BJ (cell line): ENCODE results near the gene PSEN2. TPM values are rescaled to one million over a fixed set of nuclear protein-coding genes. Genes with fewer than 3 reads are reported as not detected.
"Not testable (repeated sequence)": the region's sequence is repeated elsewhere in the genome, so short reads cannot be mapped to it uniquely, and the experiment has no call there.

Experiments
- CTCF ChIA-PET: fragments of 350-600 bp; formaldehyde crosslinking; extraction: SDS; loops from one replicate; lab custom pipeline; 2021; ENCODE audit warnings: antibody characterized with exemption, inconsistent platforms; lab: Yijun Ruan, JAX
- POLR2A ChIA-PET: fragments of 300-600 bp; sonication (Branson Sonifier 250); formaldehyde crosslinking; extraction: SDS; loops from one replicate; lab custom pipeline; 2021; ENCODE audit warnings: antibody characterized with exemption; lab: Charles Lee
- DNase-seq: peaks from one replicate; pipeline ENCODE4 v3.0.0-alpha.2; 2011; ENCODE audit warnings: low read depth
- H3K27me3 ChIP-seq: 2 replicates; pipeline ENCODE4 v1.6.0; 2011; ENCODE audit warnings: low read length; ENCODE audit not compliant: control insufficient read depth, insufficient read depth
- H3K36me3 ChIP-seq: 2 replicates; pipeline ENCODE4 v1.5.1; 2011; ENCODE audit warnings: low read length; ENCODE audit not compliant: control insufficient read depth, insufficient read depth
- H3K4me3 ChIP-seq: 2 replicates; pipeline ENCODE4 v1.5.1; 2011; ENCODE audit warnings: low read depth, mild to moderate bottlenecking, control low read depth, low read length
- polyA plus RNA-seq: library from polyadenylated mRNA; depleted of rRNA; stranded (reverse); fragments of >200 nt; gene quantifications from 2 replicates; pipeline ENCODE4 v1.2.3, GENCODE V29; 2011
- TF ChIP-seq, protein P1 (sequence below): IDR thresholded peaks from 2 replicates; pipeline ENCODE4 v1.5.1; 2011; ENCODE audit warnings: low read depth, mild to moderate bottlenecking, control low read depth, inconsistent platforms, low read length, moderate library complexity; ENCODE audit not compliant: insufficient read depth

Gene PSEN2
- polyA plus RNA-seq, 1 experiment, result 32.1 TPM

DNA sequence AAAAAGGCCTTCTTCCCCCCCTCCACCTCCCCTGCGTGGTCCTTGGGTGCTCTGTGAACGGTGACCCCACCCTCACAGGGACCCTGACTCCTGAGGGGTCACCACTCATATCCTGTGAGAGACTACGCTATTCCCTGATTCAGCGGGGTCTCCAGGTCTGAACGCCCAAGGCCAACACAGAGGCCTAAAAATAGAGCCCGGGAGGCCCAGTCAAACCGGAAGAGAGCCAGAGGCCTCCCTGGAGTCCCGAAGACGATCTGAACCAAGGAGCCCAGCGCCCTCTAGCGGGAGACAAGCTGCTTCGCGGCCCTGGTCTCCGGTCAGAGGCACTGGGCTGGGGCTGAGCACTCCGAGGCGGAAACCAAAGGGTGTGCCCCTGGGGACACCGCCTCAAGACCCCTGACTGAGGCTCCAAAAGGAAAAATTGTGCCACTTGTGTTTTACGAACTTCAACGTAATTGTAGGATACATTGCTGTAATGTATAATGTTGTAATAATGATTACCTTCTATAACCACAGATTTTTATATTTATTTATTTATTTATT is 42.4 kb upstream of the PSEN2 start:
- ChIA-PET POLR2A (no interaction called here), CTCF (interaction anchor here (0.5 to 9.5 kb wide), 23 partner anchors 10 to 281 kb away, joined by 3 to 126 read pairs (median 5); no protein-coding TSS in a partner anchor)
- TF ChIP-seq, protein P1, sequence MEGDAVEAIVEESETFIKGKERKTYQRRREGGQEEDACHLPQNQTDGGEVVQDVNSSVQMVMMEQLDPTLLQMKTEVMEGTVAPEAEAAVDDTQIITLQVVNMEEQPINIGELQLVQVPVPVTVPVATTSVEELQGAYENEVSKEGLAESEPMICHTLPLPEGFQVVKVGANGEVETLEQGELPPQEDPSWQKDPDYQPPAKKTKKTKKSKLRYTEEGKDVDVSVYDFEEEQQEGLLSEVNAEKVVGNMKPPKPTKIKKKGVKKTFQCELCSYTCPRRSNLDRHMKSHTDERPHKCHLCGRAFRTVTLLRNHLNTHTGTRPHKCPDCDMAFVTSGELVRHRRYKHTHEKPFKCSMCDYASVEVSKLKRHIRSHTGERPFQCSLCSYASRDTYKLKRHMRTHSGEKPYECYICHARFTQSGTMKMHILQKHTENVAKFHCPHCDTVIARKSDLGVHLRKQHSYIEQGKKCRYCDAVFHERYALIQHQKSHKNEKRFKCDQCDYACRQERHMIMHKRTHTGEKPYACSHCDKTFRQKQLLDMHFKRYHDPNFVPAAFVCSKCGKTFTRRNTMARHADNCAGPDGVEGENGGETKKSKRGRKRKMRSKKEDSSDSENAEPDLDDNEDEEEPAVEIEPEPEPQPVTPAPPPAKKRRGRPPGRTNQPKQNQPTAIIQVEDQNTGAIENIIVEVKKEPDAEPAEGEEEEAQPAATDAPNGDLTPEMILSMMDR, result peak; percentile 92
- no peak for DNase-seq
- Histone ChIP-seq H3K4me3 (no peak overlapping the region), H3K27me3 (0 out of 2 replicates have a peak, but pooled peaks cover 1% of the 10 kb centered on the region), H3K36me3 (no peaks in the 10 kb centered on the region)

DNA sequence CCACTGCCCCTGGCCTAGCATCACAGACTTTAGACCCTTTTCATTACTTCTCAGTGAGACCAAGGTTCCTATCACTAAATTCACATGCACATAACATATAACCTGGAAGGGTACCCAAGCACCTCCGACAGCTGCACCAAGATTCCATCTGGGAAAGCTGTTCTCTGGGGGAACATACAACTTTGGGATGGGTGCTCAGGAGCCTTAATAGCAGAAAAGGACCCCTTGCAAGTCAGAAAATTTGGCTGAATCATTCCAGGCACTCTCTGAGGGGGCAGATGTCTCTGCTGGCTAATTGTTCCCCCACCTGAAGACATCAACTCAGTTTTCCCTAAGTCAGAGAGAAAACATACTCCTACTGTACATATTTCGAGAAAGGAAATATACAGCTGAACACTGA is 41.3 kb upstream of the PSEN2 start:
- CTCF ChIA-PET, result interaction anchor here (0.9 to 9.5 kb wide), 13 partner anchors 13 to 282 kb away, joined by 3 to 126 read pairs (median 10); no protein-coding TSS in a partner anchor
- no peaks in the 10 kb centered on the region for H3K36me3 ChIP-seq
- no peak overlapping the region for H3K4me3 ChIP-seq
- 0 out of 2 replicates have a peak, but pooled peaks cover 1% of the 10 kb centered on the region for H3K27me3 ChIP-seq
- DNase-seq, result no peak
- TF ChIP-seq, protein P1, result no peak
- POLR2A ChIA-PET, result no interaction called here

DNA sequence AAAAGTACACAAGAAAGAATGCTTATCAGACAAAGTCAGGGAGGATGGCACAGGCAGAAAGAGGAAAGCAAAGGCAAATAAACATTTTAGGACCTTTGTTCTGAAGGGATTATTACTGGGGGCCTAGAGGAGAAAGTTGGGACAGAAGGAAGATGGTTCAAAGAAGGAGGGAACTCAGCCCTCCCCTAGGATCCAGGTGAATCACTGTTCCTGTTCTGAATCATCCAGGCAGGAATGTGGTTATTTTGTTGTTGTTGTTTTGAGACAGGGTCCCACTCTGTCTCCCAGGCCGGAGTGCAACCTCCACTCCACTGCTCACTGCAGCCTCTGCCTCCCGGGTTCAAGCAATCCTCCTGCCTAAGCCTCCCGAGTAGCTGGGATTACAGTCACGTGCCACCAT is 38.5 kb upstream of the PSEN2 start:
- ChIA-PET CTCF (no interaction called here), POLR2A (no interaction called here)
- DNase-seq, result no peak
- TF ChIP-seq, protein P1, result no peak
- Histone ChIP-seq H3K4me3 (no peak overlapping the region), H3K36me3 (no peaks in the 10 kb centered on the region), H3K27me3 (0 out of 2 replicates have a peak, but pooled peaks cover 3% of the 10 kb centered on the region)

DNA sequence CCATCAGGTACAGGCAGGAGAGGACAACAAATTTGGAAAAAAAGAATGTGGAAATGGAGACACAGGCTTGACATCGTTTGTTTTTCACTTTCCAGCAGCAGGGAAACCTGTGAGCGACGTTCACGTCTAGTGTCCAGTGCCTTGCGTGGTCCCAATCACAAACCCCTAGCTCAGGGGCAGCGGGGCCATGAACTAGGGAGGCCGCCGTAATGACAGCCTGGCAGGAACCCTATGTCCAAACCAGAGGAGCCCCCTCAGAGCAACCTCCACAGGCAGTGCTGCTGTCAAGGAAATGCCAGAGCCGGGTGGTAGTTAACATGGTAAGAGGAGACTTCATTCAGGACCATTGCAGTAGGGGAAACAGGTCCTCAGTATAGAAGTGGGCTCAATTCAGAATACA is 37.8 kb upstream of the PSEN2 start:
- no peak for DNase-seq
- ChIA-PET CTCF (interaction anchor here (2.4 kb wide), 1 partner anchor 198 kb away, joined by 9 read pairs; no protein-coding TSS in a partner anchor), POLR2A (no interaction called here)
- Histone ChIP-seq H3K4me3 (no peak overlapping the region), H3K36me3 (no peaks in the 10 kb centered on the region), H3K27me3 (0 out of 2 replicates have a peak, but pooled peaks cover 3% of the 10 kb centered on the region)
- TF ChIP-seq, protein P1, result no peak

DNA sequence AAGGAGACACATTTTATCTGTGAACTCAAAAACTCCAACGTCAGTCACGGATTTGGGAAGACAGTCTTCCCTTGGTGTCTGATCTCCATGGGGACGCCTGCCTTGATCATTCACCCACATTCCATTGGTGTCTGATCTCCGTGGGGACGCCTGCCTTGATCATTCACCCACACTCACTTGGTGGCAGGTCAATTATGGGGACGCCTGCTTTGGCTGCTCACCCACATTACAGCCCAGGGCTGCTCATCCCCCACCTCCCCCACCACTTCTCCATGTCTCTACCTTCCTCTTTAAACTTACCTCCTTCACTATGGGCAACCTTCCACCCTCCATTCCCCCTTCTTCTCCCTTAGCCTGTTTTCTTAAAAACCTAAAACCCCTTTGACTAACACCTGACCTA is 36.2 kb upstream of the PSEN2 start:
- H3K36me3 ChIP-seq, DNase-seq, H3K4me3 ChIP-seq, POLR2A ChIA-PET, H3K27me3 ChIP-seq: not testable (repeated sequence)
- CTCF ChIA-PET, result interaction anchor here (2.4 kb wide), 1 partner anchor 199 kb away, joined by 9 read pairs; no protein-coding TSS in a partner anchor

DNA sequence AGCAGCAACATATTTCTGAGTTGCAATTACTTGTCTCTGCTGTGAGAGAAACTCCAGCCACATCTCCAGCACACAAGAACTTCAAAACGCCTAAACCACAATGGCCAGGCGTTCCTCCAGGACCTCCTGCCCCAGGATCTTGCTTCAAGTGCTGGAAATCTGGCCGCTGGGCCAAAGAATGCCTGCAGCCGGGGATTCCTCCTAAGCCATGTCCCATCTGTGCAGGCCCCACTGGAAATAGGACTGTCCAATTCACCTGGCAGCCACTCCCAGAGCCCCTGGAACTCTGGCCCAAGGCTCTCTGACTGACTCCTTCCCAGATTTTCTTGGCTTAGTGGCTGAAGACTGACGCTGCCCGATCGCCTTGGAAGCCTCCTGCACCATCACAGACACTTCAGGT is 35.0 kb upstream of the PSEN2 start:
- DNase-seq, H3K27me3 ChIP-seq, CTCF ChIA-PET, H3K4me3 ChIP-seq, H3K36me3 ChIP-seq, POLR2A ChIA-PET: not testable (repeated sequence)

DNA sequence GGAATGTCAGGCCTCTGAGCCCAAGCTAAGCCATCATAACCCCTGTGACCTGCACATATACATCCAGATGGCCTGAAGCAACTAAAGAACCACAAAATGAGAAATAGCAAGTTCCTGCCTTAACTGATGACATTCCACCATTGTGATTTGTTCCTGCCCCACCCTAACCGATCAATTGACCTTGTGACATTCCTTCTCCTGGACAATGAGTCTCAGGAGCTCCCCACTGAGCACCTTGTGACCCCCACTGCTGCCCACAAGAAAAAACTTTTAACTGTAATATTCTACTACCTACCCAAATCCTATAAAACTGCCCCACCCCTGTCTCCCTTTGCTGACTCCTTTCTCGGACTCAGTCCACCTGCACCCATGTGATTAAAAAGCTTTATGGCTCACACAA is 32.5 kb upstream of the PSEN2 start:
- POLR2A ChIA-PET, result not testable (repeated sequence)
- CTCF ChIA-PET, result interaction anchor here (1.1 to 2.1 kb wide), 2 partner anchors 10 to 155 kb away, joined by 3 to 7 read pairs; no protein-coding TSS in a partner anchor

More for the DNA sequence above, 32.5 kb upstream of the PSEN2 start:
- H3K4me3 ChIP-seq, H3K36me3 ChIP-seq, H3K27me3 ChIP-seq, DNase-seq: not testable (repeated sequence)
